GM21723 (cell line): Measurements from ENCODE around the gene CHMP2B.
"Not testable (repeated sequence)": the region's sequence is repeated elsewhere in the genome, so short reads cannot be mapped to it uniquely, and the experiment has no call there.

ENCODE experiments used
- ATAC-seq: cut with Tn5 transposase; IDR thresholded peaks from one replicate; pipeline ENCODE4 v1.9.1; 2021; ENCODE audit warnings: mild to moderate bottlenecking, moderate library complexity; ENCODE audit not compliant: unreplicated experiment

The CHMP2B gene

DNA sequence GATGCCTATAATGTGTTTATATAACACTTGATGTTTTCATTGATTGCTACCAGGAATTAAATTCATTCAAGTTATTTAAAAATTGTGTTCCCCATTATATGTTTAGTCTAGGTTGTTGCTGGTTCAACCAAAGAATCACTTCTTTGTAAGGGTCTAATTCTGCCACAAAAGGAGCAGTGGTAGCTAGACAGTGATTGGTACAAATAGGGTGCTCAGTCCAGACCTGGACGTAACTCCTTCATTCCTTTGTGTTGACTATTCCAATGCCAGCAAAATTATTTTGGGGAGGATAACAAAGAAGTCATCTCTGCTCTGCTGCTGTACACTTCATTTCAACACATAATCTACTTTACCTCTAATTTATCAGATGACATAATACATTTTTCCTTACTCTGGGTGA, 1.2 kb downstream of the CHMP2B start:
- no peak for ATAC-seq

DNA sequence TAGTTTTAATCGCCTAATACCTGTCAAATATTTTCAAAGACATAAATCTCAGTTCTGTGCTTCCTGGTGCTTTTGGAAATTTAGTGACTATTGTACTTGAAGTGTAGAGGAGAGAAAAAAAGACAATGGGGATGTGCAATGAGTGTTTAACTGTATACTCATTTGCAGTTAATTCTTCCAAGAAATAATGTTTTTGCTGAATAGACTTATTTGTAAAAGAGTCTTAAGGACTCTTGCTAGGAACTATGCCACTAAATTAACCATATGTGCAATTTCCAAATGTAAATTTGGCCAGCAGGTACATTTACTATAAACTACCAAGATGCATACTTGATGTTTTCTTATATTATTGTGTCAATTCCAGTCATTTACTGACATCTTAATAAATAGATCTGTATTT, 2.0 kb downstream of the CHMP2B start:
- no peak for ATAC-seq

GRCh38 chr3:87233805-87234204, 6.7 kb downstream of the CHMP2B start:
- ATAC-seq: no peak

- no peak for ATAC-seq
Measured at GRCh38 chr3:87236093-87236492, 9.0 kb downstream of the CHMP2B start.

- ATAC-seq: no peak
Measured at GRCh38 chr3:87246662-87247429, 19.7 kb downstream of the CHMP2B start.

DNA sequence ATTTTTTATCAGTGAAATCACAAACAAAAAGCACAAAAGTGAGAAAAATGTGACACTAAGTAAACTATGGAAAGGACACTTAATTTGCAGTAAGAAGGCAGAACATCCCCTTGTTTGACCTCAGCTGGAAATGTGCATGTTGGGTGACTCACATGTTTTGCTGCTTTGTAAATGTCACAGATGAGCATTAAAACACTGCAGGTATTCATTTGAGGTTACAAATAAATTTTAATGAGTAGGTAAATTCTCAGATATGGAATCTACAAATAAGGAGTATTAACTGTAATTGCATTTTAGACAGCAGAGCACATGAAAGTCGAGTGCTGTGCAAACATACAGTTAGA, 20.3 kb downstream of the CHMP2B start:
- no peak for ATAC-seq

- ATAC-seq: not testable (repeated sequence)
Measured at GRCh38 chr3:87248231-87248630, 21.1 kb downstream of the CHMP2B start.

DNA sequence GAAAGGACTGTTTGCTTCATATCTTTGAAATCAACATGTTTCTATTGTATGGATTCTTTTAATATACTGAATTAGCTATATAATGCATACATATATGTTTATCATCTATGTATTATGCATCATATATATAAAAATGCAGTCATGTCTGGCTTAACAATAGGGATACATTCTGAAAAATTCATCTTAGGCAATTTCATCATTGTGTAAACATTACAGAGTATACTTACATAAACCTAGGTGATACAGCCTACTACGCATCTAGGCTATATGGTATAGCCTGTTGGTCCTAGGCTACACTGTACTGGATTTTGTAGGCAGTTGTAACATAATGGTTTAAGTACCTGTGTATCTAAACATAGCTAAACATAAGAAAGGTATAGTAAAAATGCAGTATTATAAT, 21.7 kb downstream of the CHMP2B start:
- ATAC-seq: no peak

DNA sequence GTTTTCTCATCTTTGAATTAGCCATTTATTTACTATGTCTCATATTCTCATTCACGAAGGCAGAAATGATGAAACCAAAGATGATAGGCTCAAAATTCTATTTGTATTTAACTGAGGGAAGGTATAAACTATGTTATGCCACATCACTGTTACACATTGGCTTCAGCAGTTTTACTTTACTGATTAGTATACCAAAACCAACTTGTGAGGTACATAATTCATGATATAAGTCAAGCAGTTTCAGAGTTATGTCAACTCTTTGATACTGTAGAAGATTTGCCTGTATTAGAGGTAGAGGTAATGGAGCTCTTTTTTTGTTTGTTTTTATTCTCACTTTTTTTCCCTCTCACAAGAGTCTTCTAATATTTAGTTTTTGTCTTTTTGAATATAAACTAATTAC, 22.9 kb downstream of the CHMP2B start:
- ATAC-seq: no peak

- peak; percentile 75 for ATAC-seq
Measured at GRCh38 chr3:87260270-87260669, 33.2 kb downstream of the CHMP2B start.

DNA sequence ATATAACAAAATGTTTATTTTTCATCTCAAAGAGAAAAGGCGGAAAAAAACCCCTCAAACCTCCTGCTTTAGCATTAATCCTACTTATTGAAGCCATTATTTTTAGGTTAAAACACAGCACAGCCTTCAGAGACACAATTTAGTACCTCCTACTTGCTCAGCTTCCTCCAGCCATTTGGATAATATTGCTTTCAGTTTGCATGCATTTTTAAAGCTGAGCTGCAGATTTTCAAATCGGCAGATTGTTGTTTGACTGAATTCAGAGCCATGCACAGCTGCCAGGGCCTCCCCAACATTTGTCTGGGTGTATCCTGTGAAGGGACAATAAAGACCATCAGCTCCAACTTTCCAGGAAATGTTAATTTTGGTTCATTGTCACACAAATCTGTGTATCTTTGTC, 34.8 kb downstream of the CHMP2B start:
- ATAC-seq: no peak

DNA sequence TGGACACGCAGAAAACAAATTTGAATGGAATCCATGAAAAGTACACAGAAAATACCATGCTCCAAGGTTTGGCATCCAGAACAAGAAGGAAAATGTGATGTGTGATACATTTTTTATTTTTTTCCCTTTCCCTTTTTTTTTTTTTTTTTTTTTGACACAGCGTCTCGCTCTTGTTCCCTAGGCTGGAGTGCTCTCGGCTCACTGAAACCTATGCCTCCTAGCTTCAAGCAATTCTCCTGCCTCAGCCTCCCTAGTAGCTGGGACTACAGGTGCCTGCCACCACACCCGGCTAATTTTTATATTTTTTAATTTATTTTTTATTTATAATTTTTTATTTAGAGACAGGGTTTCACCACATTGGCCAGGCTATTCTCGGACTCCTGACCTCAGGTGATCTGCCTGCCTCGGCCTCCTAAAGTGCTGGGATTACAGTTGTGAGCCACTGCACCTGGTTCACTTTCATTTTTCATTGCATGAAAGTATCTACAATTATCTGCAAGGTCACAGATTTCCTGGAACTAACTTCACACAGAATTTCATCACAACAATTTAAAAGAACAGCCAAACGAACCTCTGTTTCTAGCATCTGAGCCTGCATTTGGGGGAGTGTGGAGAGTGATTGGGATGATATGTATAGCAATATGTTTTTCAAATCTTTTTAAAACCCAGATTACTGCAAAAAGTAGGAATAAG, 41.0 kb downstream of the CHMP2B start:
- no peak for ATAC-seq

- no peak for ATAC-seq
Measured at GRCh38 chr3:87268646-87269211, 41.6 kb downstream of the CHMP2B start.

GRCh38 chr3:87269723-87270122, 42.6 kb downstream of the CHMP2B start:
- ATAC-seq: no peak

GRCh38 chr3:87270908-87271700, 44.0 kb downstream of the CHMP2B start:
- no peak for ATAC-seq

- ATAC-seq: peak; percentile 91
Measured at GRCh38 chr3:87272718-87273341, 45.7 kb downstream of the CHMP2B start.

GRCh38 chr3:87276484-87276883, 49.4 kb downstream of the CHMP2B start, which contains the start of gene POU1F1:
Gene POU1F1, minus strand, starts transcription at chr3:87276584. Its CDS starts 122 bp downstream, at chr3:87276462.
- ATAC-seq: no peak

DNA sequence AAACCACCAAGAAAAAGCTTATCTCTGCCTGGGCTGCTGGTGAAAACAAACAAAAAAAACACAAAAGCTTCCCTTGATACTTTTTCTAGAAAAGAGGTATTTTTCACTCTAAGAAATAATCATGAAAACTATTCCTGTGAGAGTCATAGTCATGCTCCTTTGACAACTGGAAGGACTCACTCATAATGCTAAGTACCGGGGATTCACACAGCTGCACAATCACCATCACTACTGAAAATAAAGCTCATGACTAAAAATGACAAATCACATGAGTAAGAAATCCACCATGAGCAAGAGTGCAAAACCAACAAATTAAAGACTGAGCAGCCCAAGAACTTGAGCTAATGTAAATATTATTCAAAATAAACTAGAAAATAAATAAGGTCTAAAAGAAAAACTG, 59.9 kb downstream of the CHMP2B start:
- ATAC-seq: peak; percentile 70

DNA sequence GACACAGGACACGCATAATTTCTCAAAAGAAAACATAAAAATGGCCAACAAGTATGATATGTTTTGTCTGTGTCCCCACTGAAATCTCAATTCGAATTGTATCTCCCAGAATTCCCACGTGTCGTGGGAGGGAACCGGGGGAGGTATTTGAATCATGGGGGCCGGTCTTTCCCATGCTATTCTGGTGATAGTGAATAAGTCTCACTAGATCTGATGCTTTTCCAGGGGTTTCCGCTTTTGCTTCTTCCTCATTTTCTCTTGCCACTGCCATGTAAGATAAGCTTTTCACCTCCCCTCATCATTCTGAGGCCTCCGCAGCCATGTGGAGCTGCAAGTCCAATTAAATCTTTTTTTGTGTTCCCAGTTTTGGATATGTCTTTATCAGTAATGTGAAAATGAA, 61.3 kb downstream of the CHMP2B start:
- no peak for ATAC-seq

GRCh38 chr3:87298111-87298718, 71.1 kb downstream of the CHMP2B start:
- ATAC-seq: peak; percentile 82
